ENCODE results near the gene LIMS2.

GRCh38 chr2:127598711-127599110, 76.6 kb downstream of the LIMS2 start:
- no peak for TF ChIP-seq CTCF (IDR thresholded peaks at IDR 0.05)
- TF ChIP-seq POLR2A (IDR thresholded peaks at IDR 0.05): no peak
- no peak for TF ChIP-seq POLR2AphosphoS5 (IDR thresholded peaks at IDR 0.05)

All from breast epithelium (tissue), 3 donors.